Smooth muscle cell (in vitro differentiated cells): Measurements from ENCODE around the gene SSH2. TPM values are rescaled to one million over a fixed set of nuclear protein-coding genes. Genes with fewer than 3 reads are reported as not detected.
A peak's percentile ranks its signal among the peaks of the same experiment; 100 is the strongest.

Source experiments
- DNase-seq: peaks from one replicate; lab custom pipeline; 2025; ENCODE audit not compliant: unreplicated experiment; lab: John Stamatoyannopoulos, UW
- H2AFZ ChIP-seq: fragments of 200-600 bp; sonication (generic); 2 replicates; pipeline ENCODE4 v1.6.0; 2016; ENCODE audit warnings: antibody characterized with exemption, low read depth, mild to moderate bottlenecking
- H3F3A ChIP-seq: fragments of 200-600 bp; sonication (generic); 2 replicates; pipeline ENCODE4 v1.6.0; 2017; ENCODE audit warnings: antibody characterized with exemption, low read depth
- H3K27ac ChIP-seq: fragments of 200-600 bp; sonication (generic); 2 replicates; pipeline ENCODE4 v1.5.1; 2016; ENCODE audit warnings: low read depth, mild to moderate bottlenecking
- H3K27me3 ChIP-seq: fragments of 200-600 bp; sonication (generic); 2 replicates; pipeline ENCODE4 v1.6.1; 2016; ENCODE audit warnings: low read depth, mild to moderate bottlenecking
- H3K36me3 ChIP-seq: fragments of 200-600 bp; sonication (generic); 2 replicates; pipeline ENCODE4 v1.5.1; 2016; ENCODE audit warnings: low read depth
- H3K4me1 ChIP-seq: fragments of 200-600 bp; sonication (generic); 2 replicates; pipeline ENCODE4 v1.5.1; 2016; ENCODE audit warnings: low read depth
- H3K4me2 ChIP-seq: fragments of 200-600 bp; sonication (generic); 2 replicates; pipeline ENCODE4 v1.6.0; 2016; ENCODE audit warnings: mild to moderate bottlenecking
- H3K4me3 ChIP-seq: fragments of 200-600 bp; sonication (generic); 2 replicates; pipeline ENCODE4 v1.5.1; 2016; ENCODE audit warnings: mild to moderate bottlenecking
- H3K79me2 ChIP-seq: fragments of 200-600 bp; sonication (generic); 2 replicates; pipeline ENCODE4 v1.6.0; 2016; ENCODE audit warnings: low read depth, mild to moderate bottlenecking
- H3K9ac ChIP-seq: fragments of 200-600 bp; sonication (generic); 2 replicates; pipeline ENCODE4 v1.6.0; 2016; ENCODE audit warnings: low read depth
- H3K9me3 ChIP-seq: fragments of 200-600 bp; sonication (generic); replicated peaks from 2 replicates; pipeline ENCODE4 v1.5.1; 2016; ENCODE audit warnings: low read depth
- H4K20me1 ChIP-seq: fragments of 200-600 bp; sonication (generic); 2 replicates; pipeline ENCODE4 v1.6.0; 2016; ENCODE audit warnings: low read depth
- WGBS: methylation state at CpG from one replicate; pipeline ENCODE4 v1.1.7; 2016; ENCODE audit warnings: low lambda C conversion rate; 5-methylcytosine and 5-hydroxymethylcytosine counted together
- polyA plus RNA-seq: library from polyadenylated mRNA; unstranded; fragments of >200 nt; fragmentation: Nextera tagmentation; extraction: Ambion mirVana; gene quantifications from 2 replicates; pipeline ENCODE4 v1.2.1, GENCODE V29; 2016
- total RNA-seq: library from RNA; depleted of rRNA; stranded (reverse); fragments of >200 nt; gene quantifications from 2 replicates; pipeline ENCODE4 v1.2.3, GENCODE V29; 2014
- TF ChIP-seq, protein P1 (sequence below): fragments of 200-600 bp; sonication (generic); IDR thresholded peaks from 2 replicates; pipeline ENCODE4 v1.5.1; 2017; ENCODE audit warnings: borderline replicate concordance, mild to moderate bottlenecking, antibody characterized with exemption; ENCODE audit not compliant: insufficient read depth, poor library complexity, severe bottlenecking

The SSH2 gene
- total and polyA plus RNA-seq, 2 experiments from 2014 or later = 9.7 to 10.4 TPM

DNA sequence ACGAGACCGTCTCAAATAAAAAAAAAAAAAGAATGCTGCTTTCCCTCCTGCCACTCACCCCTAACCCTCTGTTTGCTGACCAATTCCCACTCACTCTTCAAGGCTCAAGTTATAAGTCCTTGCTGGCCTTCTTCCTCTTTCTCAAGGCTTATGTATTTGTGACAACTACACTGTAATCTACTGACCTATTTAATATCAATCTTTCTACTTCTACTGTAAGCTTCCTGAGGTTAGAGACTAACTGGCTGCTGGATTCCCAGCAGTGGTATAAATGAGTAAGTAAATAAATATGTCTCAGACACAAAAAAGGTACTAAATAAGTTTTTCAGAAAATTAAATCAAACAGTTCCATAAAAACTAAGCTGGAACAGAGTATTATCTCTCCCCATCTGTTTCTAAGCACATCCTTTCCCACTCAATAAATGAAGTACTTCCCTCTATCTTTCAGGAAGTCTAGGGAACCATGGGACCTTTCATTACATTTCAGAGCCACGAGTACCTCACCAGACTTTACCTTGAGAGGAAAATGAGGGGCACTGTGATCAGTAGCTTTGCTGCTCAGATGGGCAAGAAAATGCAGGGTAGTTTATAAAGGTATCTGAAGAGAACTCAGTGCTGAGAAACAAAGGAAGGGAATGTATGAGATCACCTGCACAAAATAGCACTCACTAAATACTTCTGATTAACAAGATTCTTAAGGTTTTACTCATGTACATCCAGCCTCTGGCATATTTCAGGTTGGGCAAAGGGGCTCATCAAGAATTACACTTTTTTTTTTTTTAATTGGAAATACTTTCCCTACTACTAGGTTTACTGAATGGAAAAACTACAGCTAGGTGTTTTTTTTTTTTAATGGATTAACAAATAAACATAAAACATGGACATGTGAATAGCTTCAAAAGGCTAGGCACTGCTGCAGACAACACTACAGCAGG is 10.8 kb downstream of the SSH2 start:
- TF ChIP-seq, protein P1, sequence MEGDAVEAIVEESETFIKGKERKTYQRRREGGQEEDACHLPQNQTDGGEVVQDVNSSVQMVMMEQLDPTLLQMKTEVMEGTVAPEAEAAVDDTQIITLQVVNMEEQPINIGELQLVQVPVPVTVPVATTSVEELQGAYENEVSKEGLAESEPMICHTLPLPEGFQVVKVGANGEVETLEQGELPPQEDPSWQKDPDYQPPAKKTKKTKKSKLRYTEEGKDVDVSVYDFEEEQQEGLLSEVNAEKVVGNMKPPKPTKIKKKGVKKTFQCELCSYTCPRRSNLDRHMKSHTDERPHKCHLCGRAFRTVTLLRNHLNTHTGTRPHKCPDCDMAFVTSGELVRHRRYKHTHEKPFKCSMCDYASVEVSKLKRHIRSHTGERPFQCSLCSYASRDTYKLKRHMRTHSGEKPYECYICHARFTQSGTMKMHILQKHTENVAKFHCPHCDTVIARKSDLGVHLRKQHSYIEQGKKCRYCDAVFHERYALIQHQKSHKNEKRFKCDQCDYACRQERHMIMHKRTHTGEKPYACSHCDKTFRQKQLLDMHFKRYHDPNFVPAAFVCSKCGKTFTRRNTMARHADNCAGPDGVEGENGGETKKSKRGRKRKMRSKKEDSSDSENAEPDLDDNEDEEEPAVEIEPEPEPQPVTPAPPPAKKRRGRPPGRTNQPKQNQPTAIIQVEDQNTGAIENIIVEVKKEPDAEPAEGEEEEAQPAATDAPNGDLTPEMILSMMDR = no peak
- Histone ChIP-seq H3K27me3 (no peaks in the 10 kb centered on the region), H3K79me2 (peaks cover 42% of the 10 kb centered on the region), H3K9me3 (no peaks in the 10 kb centered on the region), H3K4me3 (no peak overlapping the region), H3K27ac (peak overlapping the region; percentile 87), H3F3A (no peaks in the 10 kb centered on the region), H4K20me1 (peaks cover 10% of the 10 kb centered on the region), H3K9ac (peak overlapping the region; percentile 64), H2AFZ (no peak overlapping the region), H3K4me2 (peak overlapping the region; percentile 67), H3K4me1 (no peaks in the 10 kb centered on the region), H3K36me3 (no peaks in the 10 kb centered on the region)
- DNase-seq = no peak
- 58% methylated on average over 3 of the region's 3 CpGs for WGBS

DNA sequence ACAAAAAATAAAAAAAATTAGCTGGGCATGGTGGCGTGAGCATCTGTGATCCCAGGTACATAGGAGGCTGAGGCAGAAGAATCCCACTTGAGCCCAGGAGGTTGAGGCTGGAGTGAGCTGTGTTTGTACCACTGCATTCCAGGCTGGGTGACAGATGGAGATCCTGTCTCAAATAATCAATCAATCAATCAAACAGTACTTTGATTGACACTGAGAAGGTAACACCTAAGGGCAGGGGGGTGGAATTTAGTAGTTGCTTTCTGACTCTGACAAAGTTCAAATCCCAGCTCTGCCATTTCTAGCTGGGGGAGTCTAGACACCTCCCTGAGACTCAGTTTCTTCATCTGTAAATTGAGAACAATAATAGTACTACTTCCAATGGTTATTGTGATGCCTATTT is 12.0 kb downstream of the SSH2 start:
- H3K36me3 ChIP-seq = no peaks in the 10 kb centered on the region

DNA sequence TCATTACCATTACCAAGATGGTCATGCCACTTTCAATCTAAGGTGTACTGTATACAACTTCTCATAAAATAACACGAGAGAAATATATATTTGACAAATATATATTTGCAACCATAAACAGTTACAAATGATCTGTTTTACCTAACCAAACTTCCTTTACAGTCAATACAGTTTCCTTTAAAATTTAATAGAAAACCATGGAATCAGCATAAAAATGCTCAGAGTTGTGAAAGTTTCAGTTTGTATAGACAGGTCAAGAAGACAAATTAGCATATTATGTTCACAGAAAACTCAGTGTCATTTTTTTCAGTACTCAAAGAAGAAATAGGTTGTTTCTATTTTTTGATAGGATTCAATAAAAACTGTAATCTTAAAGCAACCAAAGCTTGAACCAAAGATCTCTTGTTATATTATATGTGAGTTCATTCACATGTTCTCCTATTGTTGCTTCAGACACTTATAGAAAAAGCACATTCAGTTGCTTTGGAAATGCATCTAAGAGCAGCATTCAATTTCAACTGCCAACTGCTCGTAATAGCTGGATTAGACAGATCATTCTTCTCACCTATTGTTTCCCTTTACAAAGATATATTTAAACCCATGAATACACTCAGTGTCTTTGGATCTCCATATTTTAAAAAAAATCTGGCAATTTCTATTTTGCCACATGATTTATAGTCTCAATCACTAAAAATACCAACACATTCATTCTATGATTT is 15.1 kb downstream of the SSH2 start:
- no peak overlapping the region for H3K9ac ChIP-seq
- no peaks in the 10 kb centered on the region for H3K27me3 ChIP-seq
- no peak overlapping the region for H3K27ac ChIP-seq
- TF ChIP-seq, protein P1 = no peak
- DNase-seq = no peak
- 85% methylated on average over 2 of the region's 2 CpGs for WGBS
- no peak overlapping the region for H3K4me3 ChIP-seq
- no peaks in the 10 kb centered on the region for H3K9me3 ChIP-seq
- no peaks in the 10 kb centered on the region for H3F3A ChIP-seq
- H3K4me2 ChIP-seq = no peak overlapping the region
- H3K36me3 ChIP-seq = no peaks in the 10 kb centered on the region
- H2AFZ ChIP-seq = no peak overlapping the region
- H3K79me2 ChIP-seq = peaks cover 12% of the 10 kb centered on the region
- H3K4me1 ChIP-seq = no peaks in the 10 kb centered on the region
- peaks cover 16% of the 10 kb centered on the region for H4K20me1 ChIP-seq

More for the DNA sequence above, 12.0 kb downstream of the SSH2 start:
- DNase-seq = no peak
- Histone ChIP-seq H3K4me2 (no peak overlapping the region), H3K4me1 (no peaks in the 10 kb centered on the region), H4K20me1 (peaks cover 16% of the 10 kb centered on the region), H3K27ac (peak overlapping the region; percentile 87), H3K4me3 (no peak overlapping the region), H3K27me3 (no peaks in the 10 kb centered on the region), H3K79me2 (peaks cover 35% of the 10 kb centered on the region), H2AFZ (no peak overlapping the region), H3F3A (no peaks in the 10 kb centered on the region), H3K9ac (no peak overlapping the region), H3K9me3 (no peaks in the 10 kb centered on the region)
- WGBS = 92% methylated on average over 1 of the region's 1 CpG
- TF ChIP-seq, protein P1 = no peak
